IPS-NIHi7 (cell line): ENCODE results near the gene RBM12.
"Not testable (repeated sequence)": the region's sequence is repeated elsewhere in the genome, so short reads cannot be mapped to it uniquely, and the experiment has no call there.

ENCODE experiments used
- DNase-seq: peaks from one replicate; pipeline ENCODE4 v3.0.0; 2012; ENCODE audit warnings: mixed read lengths; ENCODE audit errors: extremely low spot score

The RBM12 gene

GRCh38 chr20:35664466-35665206 lies at the start of gene RBM12, which contains the start of gene CPNE1:
Gene RBM12, minus strand, starts transcription at chr20:35664900. Its CDS starts 9,578 bp downstream, at chr20:35655322.
Gene CPNE1, minus strand, starts transcription at chr20:35664900. Its CDS starts 31,977 bp downstream, at chr20:35632923.
- DNase-seq, result peak; percentile 99

GRCh38 chr20:35714127-35714526 lies 49.4 kb upstream of the RBM12 start:
- no peak for DNase-seq

DNA sequence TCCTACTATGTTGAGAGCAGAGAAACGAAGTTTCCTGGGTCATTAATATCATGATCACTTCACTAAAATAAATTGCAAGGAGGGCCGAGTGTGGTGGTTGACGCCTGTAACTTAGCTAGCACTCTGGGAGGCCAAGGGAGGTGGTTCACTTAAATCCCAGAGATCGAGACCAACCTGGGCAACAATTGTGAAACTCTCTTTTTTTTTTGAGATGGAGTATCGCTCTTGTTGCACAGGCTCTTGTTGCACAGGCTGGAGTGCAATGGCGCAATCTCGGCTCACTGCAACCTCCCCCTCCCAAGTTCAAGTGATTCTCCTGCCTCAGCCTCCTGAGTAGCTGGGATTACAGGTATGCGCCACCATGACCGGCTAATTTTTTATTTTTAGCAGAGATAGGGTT lies 48.4 kb upstream of the RBM12 start:
- not testable (repeated sequence) for DNase-seq

DNA sequence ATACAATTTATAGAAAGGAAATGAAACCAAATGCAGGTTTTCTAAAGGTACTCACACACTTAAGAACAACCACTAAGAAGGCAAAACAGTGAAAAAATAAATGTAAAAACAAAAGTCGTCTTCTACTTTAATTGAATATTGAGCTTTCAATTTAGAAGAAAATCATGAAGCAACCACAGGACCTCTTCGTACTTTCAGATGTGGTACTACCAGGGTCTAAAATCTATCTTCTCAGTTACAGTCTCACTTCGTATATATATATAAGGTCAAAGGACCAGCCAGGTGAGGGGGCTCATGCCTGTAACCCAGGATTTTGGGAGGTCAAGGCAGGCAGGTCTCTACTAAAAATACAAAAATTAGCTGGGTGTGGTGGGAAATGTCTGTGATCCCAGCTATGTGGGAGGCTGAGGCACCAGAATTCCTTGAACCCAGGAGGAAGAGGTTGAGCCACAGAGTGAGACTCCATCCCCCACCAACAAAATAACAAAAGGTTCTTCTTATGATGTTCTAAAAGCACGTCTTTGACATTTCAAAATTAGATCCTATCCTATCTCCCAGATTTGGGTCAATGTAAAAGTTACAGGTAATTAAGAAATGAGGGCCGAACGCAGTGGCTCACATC lies 47.0 kb upstream of the RBM12 start:
- no peak for DNase-seq

DNA sequence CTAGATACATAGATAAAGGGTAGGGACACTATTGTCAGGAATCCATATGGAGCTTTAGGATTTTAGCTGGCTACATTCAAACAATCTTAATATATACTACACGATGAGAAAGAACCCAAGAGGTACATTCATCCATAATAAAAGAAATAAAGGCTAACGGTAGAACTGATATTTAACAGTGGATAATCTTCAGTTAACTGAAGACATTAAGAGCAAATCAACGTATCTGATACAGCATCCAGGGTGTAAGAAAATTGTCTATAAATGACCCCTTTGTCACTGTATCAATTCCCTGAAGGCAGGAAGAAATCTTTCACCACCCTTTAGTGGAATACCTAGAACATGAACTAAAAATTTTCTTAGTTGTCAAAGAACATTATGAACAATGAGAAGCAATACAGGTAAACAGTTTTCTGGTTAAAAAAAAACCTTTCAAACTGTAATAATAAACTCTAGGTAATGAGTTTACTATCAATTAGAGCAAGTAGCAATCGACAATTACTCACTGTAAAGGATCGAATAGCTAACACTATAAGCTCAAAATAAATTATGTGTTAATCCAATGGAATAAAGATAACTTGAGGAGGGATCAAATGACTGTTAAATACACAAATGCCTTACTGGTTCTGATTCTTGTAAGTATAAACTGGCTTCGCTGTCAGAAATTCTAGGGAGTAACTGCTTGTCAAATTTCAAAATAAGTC lies 46.3 kb upstream of the RBM12 start:
- DNase-seq, result no peak

DNA sequence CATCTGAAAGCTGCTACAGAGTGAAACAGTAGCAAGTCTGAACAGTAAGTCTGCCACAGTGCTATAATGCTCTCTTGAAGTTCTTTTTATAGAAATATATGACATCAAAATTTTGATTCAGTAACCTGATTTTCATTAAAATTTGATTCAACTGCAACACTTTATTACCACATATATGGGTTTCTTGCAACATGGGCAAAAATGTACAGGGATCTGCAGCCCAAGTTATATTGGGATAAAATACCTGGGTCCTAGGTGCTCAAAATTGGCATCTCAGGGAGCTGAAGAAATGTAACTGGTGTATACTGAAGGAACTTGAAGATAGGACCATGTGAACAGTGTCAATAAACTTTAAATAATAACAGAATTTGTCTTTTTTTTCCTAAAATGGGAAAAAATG lies 45.3 kb upstream of the RBM12 start:
- DNase-seq, result no peak

- no peak for DNase-seq
These were observed 44.6 kb upstream of the RBM12 start for GRCh38 chr20:35709259-35709658.

- DNase-seq, result no peak
These were observed 43.8 kb upstream of the RBM12 start for GRCh38 chr20:35708502-35708901.

DNA sequence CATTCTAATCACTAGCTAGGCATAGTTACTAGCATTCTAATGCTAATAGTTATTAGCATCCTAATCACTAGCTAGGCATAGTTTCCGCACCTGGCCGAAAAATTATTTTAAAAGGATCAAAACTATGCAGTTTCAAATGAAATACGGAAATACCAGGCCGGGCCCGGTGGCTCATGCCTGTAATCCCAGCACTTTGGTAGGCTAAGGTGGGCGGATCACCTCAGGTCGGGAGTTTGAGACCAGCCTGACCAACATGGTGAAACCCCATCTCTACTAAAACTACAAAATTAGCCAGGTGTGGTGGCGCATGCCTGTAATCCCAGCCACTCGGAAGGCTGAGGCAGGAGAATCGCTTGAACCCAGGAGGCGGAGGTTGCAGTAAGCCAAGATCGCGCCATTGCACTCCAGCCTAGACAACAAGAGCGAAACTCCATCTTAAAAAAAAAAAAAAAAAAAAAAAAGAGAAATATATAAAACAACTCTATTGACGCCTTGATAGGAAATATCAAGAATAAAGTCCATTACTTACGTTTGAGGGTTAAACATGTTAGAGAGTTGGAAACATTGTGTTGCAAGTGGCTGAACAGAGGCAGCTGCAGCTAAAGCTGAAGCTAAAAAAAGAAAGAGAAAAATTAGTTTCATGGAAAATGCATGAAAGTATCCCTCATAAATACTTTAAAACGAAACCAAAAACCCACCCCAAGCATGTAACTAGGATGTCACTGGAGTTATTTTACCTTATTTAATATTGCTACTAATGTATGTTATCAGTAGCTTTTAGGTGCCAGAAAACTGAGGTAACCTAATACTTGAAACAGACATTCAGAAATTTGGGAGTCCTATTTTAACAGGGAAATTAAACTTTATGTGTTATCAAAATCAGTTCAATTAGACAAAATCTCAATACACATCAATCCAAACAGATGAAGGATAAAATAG lies 42.2 kb upstream of the RBM12 start:
- not testable (repeated sequence) for DNase-seq

DNA sequence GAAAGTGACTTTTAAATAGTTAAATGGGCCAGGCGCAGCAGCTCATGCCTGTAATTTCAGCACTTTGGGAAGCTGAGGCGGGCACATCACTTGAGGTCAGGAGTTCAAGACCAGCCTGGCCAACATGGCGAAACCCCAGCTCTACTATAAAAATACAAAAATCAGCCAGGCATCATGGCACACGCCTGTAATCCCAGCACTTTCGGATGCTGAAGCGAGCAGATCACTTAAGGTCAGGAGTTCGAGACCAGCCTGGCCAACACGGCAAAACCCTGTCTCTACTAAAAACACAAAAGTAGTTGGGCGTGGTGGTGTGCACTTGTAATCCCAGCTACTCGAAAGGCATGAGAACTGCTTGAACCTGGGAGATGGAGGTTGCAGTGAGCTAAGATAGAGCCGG lies 41.2 kb upstream of the RBM12 start:
- DNase-seq, result not testable (repeated sequence)

GRCh38 chr20:35704514-35705261 lies 40.0 kb upstream of the RBM12 start:
- DNase-seq, result no peak

DNA sequence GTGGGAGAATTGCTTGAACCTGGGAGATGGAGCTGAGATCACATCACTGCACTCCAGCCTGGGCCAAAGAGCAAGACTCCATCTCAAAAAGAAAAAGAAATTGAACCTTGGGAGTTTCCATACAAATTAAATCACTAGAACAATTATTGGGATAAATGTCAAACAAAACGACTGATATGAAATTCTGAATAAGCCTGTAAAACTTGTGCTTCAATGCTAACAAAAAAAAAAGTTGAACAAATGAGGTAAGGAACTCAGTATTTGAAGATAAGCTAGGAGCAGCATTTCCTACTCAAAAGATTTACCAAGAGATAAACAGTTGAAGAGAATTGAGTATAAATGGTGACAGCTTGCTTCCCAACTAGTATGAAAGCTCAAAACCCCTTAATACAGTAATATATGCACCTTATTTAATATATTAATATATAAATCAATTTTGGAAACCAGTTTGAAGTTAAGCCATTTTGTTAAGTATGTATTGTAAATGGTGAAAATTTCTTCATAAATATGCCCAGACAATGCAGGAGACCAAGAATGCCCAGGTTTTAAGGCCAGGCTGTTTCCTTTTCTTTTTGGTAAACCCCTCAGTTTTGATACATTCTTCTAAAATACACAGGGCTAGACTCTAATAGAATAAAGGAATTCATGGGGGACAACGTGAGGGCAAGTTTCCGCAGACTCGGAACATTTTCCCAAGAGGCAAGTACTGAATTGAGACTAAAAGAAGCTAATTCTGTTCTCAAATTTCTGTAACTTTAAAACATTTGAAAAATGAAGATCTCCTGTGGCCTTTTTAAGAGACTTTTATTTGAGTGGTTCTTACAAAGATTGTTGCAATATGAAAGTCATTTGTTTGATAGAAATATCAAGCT lies 38.4 kb upstream of the RBM12 start:
- DNase-seq, result no peak

DNA sequence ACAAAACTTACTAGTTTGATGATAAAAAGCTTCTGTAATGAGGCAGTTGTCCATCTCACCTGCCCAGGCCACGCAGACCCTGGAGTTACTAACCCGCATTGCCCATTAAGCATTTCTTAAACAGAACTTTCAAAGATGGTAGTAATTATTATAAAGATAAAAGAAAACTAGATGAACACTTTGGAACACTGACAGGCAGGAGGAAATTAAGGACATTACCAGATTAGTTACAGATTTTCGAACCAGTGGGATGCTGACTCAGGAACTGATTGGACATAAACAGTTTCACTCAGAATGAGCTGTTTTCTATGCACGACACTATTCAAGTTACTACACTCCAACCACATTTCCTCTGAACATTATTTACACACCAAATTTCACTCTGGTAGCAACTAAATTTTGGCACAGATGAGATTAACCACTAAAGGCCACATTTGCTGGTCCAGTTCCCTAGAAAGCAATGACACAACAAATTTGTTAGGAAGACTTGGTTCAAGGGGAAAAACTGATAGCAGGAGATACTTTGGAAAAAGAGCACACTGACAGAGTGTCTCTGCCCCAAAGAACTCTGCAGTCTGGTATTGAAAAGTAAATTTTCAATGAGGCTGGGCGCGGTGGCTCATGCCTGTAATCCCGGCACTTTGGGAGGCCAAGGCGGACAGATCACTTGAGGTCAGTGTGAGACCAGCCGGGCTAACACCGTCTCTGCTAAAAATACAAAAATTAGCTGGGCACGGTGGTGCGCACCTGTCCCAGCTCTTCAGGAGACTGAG lies 37.5 kb upstream of the RBM12 start:
- DNase-seq, result no peak

DNA sequence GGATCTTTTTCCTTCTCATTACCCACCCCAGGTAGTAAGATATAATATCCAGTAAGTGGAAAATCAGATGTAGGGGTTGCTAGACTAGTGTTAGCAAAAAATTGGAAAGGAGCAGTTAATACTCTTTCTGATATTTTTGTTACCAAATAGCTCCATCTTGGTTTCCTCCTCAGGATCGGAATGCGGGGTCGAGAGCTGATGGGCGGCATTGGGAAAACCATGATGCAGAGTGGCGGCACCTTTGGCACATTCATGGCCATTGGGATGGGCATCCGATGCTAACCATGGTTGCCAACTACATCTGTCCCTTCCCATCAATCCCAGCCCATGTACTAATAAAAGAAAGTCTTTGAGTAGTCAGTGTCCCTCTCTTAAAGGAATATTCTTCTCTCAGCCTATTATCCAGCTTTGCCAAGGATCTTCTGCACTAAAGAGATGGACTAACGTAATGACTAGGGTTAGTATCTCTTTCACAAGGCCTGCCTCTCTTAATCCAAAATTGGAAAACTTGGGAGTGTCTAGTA lies 36.0 kb upstream of the RBM12 start:
- DNase-seq, result no peak

DNA sequence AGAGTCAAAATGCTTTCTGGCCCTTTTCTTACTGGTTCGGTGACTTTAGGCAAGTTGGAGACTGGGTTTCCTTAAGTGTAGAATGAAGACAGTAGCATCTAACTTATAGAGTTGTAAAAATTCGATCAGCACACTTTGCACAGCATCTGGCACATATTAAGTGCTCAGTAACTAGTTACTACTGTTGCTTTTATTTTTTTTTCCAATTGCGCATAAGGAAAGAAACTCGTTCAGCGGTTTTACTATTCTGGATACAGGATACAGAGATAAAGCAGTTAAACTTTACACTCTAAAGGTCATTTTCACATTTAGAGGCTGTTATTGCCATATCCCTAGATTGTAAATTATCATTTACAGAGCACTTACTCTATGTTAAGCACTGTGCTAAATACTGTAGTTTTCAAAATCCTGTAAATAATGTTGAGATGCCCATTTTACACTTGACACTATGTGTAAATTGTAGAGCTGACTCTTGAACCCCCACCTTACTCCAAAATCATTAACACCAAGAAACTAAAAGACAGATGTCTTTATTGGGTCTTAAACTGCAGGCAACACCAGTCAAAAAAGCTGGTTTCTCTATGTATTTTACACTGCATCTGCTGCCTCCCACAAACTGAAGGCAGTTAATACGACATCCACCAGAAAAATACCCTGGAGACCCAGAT lies 35.4 kb upstream of the RBM12 start:
- DNase-seq, result no peak

GRCh38 chr20:35699127-35699956 lies 34.6 kb upstream of the RBM12 start, which contains the start of the genes NFS1 and ROMO1:
Gene NFS1, minus strand, starts transcription at chr20:35699352. Its CDS starts 64 bp downstream, at chr20:35699288.
Gene ROMO1, plus strand, starts transcription at chr20:35699405. Its CDS starts 228 bp downstream, at chr20:35699633.
- peak; percentile 95 for DNase-seq
